Activated T-helper 1 cell treated with anti-CD3 and anti-CD28 coated beads, Interleukin-2, amount 50 U/mL, for 16 hours (primary cell): ENCODE data around the gene LZTFL1.
"Not testable (repeated sequence)": the region's sequence is repeated elsewhere in the genome, so short reads cannot be mapped to it uniquely, and the experiment has no call there.

ENCODE experiments used
- DNase-seq, 2 donors: peaks; one replicate each; pipeline ENCODE4 v3.0.0-alpha.2; 2020; ENCODE audit warnings: low read depth in 1 of 2, low spot score in 1 of 2

The LZTFL1 gene

GRCh38 chr3:45865563-45865962, 23.6 kb upstream of the LZTFL1 start:
- no peak for DNase-seq

GRCh38 chr3:45864760-45865519, 23.0 kb upstream of the LZTFL1 start:
- DNase-seq: no peak

- DNase-seq: no peak
These were observed 19.3 kb upstream of the LZTFL1 start for GRCh38 chr3:45861043-45861719.

- DNase-seq: no peak
These were observed 18.6 kb upstream of the LZTFL1 start for GRCh38 chr3:45860481-45860880.

GRCh38 chr3:45858809-45859543, 17.1 kb upstream of the LZTFL1 start:
- no peak for DNase-seq

- not testable (repeated sequence) for DNase-seq
These were observed 15.1 kb upstream of the LZTFL1 start for GRCh38 chr3:45857024-45857423.

GRCh38 chr3:45856323-45856722, 14.4 kb upstream of the LZTFL1 start:
- not testable (repeated sequence) for DNase-seq

- DNase-seq: no peak
These were observed 10.9 kb upstream of the LZTFL1 start for GRCh38 chr3:45852828-45853227.

- no peak for DNase-seq
These were observed 6.5 kb upstream of the LZTFL1 start for GRCh38 chr3:45848392-45848791.

GRCh38 chr3:45844616-45845015, 2.7 kb upstream of the LZTFL1 start:
- DNase-seq: no peak

GRCh38 chr3:45842851-45843625, 1.1 kb upstream of the LZTFL1 start:
- no peak for DNase-seq

GRCh38 chr3:45841420-45841756, 531 bp downstream of the LZTFL1 start:
- no peak for DNase-seq

- no peak for DNase-seq
These were observed 3.5 kb downstream of the LZTFL1 start for GRCh38 chr3:45838466-45838865.

- no peak for DNase-seq
These were observed 9.2 kb downstream of the LZTFL1 start for GRCh38 chr3:45832699-45833098.

GRCh38 chr3:45830121-45830520, 11.8 kb downstream of the LZTFL1 start:
- no peak for DNase-seq

- no peak for DNase-seq
These were observed 15.0 kb downstream of the LZTFL1 start for GRCh38 chr3:45826908-45827307.

- DNase-seq: no peak
These were observed 15.6 kb downstream of the LZTFL1 start for GRCh38 chr3:45826321-45826720.

GRCh38 chr3:45821127-45821526, 20.8 kb downstream of the LZTFL1 start:
- no peak for DNase-seq

- DNase-seq: no peak
These were observed 22.4 kb downstream of the LZTFL1 start for GRCh38 chr3:45819543-45819942.

GRCh38 chr3:45817831-45818522, 23.9 kb downstream of the LZTFL1 start:
- no peak for DNase-seq

- no peak for DNase-seq
These were observed 25.4 kb downstream of the LZTFL1 start for GRCh38 chr3:45816544-45816943.
